ENCODE results near the gene S100A3. TPM values are rescaled to one million over a fixed set of nuclear protein-coding genes. Genes with fewer than 3 reads are reported as not detected.

Gene S100A3
- total and polyA plus RNA-seq, 2 of the 13 experiments (the other 11 are each of a cell fraction or from before 2014, with no cell fraction given), result 2.5 to 4.5 TPM

DNA sequence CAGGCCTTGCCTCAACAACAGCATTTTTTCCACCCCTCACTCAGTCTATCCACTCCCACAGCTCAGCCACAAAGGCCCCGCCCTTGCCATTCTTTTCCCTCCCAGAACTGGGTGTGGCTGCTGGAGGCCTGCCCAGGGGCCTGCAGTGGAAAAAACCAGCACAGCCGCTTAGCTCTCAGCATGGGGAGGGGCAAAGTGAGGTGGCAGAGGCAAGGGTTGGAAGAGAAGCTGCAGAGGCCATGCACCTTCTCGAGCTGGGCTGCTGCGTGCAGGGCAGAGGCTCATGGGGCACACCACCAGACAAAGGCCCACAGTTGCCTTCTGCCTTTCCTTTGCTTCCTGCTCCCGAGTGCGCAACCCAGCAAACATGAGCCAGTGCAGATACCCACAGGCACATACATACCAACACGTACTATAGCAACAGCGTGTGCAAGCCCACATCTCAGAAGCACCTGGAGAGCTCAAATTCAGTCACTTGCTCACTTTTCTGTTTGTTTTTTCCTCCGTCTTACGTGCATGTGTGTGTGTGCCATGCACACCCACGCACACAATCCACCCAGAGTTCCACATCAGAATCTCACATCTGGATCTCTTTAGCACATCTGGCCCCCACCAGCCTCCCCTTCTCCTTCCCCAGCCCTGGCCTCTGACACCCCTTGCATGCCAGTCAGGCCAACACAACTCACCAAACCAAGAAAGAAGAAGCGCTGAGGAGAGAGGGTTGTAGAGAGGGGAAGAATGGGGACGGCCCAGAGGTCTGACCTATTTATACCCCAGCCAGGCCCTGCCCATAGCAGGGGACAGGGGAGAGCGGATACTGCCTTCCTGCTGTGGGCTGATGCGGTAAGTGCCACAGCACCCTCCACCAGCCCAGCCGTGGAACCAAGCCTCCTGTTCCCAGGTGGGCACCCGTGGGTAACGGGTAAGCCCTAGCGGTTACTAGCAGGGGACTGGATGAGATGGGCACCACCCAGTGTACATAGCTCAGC lies 3.7 kb downstream of the S100A3 start, which contains the start of gene S100A4 (continued):
- TF ChIP-seq, protein P1, sequence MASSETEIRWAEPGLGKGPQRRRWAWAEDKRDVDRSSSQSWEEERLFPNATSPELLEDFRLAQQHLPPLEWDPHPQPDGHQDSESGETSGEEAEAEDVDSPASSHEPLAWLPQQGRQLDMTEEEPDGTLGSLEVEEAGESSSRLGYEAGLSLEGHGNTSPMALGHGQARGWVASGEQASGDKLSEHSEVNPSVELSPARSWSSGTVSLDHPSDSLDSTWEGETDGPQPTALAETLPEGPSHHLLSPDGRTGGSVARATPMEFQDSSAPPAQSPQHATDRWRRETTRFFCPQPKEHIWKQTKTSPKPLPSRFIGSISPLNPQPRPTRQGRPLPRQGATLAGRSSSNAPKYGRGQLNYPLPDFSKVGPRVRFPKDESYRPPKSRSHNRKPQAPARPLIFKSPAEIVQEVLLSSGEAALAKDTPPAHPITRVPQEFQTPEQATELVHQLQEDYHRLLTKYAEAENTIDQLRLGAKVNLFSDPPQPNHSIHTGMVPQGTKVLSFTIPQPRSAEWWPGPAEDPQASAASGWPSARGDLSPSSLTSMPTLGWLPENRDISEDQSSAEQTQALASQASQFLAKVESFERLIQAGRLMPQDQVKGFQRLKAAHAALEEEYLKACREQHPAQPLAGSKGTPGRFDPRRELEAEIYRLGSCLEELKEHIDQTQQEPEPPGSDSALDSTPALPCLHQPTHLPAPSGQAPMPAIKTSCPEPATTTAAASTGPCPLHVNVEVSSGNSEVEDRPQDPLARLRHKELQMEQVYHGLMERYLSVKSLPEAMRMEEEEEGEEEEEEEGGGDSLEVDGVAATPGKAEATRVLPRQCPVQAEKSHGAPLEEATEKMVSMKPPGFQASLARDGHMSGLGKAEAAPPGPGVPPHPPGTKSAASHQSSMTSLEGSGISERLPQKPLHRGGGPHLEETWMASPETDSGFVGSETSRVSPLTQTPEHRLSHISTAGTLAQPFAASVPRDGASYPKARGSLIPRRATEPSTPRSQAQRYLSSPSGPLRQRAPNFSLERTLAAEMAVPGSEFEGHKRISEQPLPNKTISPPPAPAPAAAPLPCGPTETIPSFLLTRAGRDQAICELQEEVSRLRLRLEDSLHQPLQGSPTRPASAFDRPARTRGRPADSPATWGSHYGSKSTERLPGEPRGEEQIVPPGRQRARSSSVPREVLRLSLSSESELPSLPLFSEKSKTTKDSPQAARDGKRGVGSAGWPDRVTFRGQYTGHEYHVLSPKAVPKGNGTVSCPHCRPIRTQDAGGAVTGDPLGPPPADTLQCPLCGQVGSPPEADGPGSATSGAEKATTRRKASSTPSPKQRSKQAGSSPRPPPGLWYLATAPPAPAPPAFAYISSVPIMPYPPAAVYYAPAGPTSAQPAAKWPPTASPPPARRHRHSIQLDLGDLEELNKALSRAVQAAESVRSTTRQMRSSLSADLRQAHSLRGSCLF (CRISPR knock-in tag; IDR thresholded peaks at IDR 0.05; ENCODE audit: borderline replicate concordance), result no peak
- TF ChIP-seq IRX3 (CRISPR knock-in tag; IDR thresholded peaks at IDR 0.05; ENCODE audit: borderline replicate concordance, low read depth), result no peak
- TF ChIP-seq ZNF121 (CRISPR knock-in tag; IDR thresholded peaks at IDR 0.05), result no peak
- TF ChIP-seq EZH2 (conservative IDR thresholded peaks at IDR 0.05; ENCODE audit: low read depth, low read length), result no peak
- no peak for TF ChIP-seq CREB1 (IDR thresholded peaks at IDR 0.05)
- TF ChIP-seq CREB1 (CRISPR knock-in tag; IDR thresholded peaks at IDR 0.05), result no peak
- no peak for TF ChIP-seq ZNF776 (CRISPR knock-in tag; IDR thresholded peaks at IDR 0.05)
- TF ChIP-seq, protein P2, sequence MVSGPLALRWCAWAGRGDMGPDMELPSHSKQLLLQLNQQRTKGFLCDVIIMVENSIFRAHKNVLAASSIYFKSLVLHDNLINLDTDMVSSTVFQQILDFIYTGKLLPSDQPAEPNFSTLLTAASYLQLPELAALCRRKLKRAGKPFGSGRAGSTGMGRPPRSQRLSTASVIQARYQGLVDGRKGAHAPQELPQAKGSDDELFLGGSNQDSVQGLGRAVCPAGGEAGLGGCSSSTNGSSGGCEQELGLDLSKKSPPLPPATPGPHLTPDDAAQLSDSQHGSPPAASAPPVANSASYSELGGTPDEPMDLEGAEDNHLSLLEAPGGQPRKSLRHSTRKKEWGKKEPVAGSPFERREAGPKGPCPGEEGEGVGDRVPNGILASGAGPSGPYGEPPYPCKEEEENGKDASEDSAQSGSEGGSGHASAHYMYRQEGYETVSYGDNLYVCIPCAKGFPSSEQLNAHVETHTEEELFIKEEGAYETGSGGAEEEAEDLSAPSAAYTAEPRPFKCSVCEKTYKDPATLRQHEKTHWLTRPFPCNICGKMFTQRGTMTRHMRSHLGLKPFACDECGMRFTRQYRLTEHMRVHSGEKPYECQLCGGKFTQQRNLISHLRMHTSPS (CRISPR knock-in tag; IDR thresholded peaks at IDR 0.05; ENCODE audit: low read depth), result peak; percentile 80
- 0 out of 2 replicates have a peak, but pooled peaks have one; percentile 14 for TF ChIP-seq ZNF709 (CRISPR knock-in tag; IDR thresholded peaks at IDR 0.05)
- TF ChIP-seq KLF15 (CRISPR knock-in tag; IDR thresholded peaks at IDR 0.05; ENCODE audit: borderline replicate concordance), result no peak
- TF ChIP-seq, protein P3, sequence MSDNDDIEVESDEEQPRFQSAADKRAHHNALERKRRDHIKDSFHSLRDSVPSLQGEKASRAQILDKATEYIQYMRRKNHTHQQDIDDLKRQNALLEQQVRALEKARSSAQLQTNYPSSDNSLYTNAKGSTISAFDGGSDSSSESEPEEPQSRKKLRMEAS (IDR thresholded peaks at IDR 0.05), result 0 out of 2 replicates have a peak, but pooled peaks have one; percentile 46
- TF ChIP-seq, protein P4, sequence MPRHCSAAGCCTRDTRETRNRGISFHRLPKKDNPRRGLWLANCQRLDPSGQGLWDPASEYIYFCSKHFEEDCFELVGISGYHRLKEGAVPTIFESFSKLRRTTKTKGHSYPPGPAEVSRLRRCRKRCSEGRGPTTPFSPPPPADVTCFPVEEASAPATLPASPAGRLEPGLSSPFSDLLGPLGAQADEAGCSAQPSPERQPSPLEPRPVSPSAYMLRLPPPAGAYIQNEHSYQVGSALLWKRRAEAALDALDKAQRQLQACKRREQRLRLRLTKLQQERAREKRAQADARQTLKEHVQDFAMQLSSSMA (CRISPR knock-in tag; IDR thresholded peaks at IDR 0.05), result no peak
- TF ChIP-seq ZNF530 (CRISPR knock-in tag; IDR thresholded peaks at IDR 0.05; ENCODE audit: low read depth), result no peak
- TF ChIP-seq FLYWCH1 (CRISPR knock-in tag; IDR thresholded peaks at IDR 0.05), result no peak
- no peak for TF ChIP-seq CENPX (CRISPR knock-in tag; IDR thresholded peaks at IDR 0.05)

All from HepG2 (cell line).